ENCODE measurements around the gene CBX7. TPM values are rescaled to one million over a fixed set of nuclear protein-coding genes. Genes with fewer than 3 reads are reported as not detected.
A peak's percentile ranks its signal among the peaks of the same experiment; 100 is the strongest.

Gene CBX7
- total and polyA plus RNA-seq, 9 of the 15 experiments (the other 6 are each of a cell fraction or from before 2014, with no cell fraction given): 0.04 to 5.2 (median 2.8) TPM

DNA sequence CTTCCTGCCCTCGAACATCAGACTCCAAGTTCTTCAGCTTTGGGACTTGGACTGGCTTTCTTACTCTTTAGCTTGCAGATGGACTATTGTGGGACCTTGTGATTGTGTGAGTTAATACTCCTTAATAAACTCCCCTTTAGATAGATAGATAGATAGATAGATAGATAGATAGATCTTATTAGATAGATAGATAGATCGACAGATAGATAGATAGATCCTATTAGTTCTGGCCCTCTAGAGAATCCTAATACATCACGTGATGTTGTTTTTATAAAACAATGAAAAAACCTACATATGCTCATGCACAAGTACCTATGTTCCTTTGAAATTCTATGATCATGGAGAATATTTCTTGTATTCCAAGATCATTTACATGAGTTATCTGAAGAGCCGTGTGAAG, 31.5 kb downstream of the CBX7 start:
- Histone ChIP-seq H3K4me1 (replicated peaks in 1 of 2; ENCODE audit: control insufficient read depth in 2 of 2, insufficient read depth in 2 of 2, low read length in 2 of 2) (peaks cover 0 to 2% of the 10 kb centered on the region in 2 experiments; a peak in 2 of 5 replicates), H3K36me3 (ENCODE audit: control insufficient read depth, insufficient read depth, low read length) (no peaks in the 10 kb centered on the region), H4K20me1 (replicated peaks; ENCODE audit: control insufficient read depth, insufficient read depth, low read length) (no peaks in the 10 kb centered on the region), H3K9me1 (ENCODE audit: control insufficient read depth, insufficient read depth, low read length) (no peaks in the 10 kb centered on the region), H3K9ac (ENCODE audit: insufficient read depth in 1 of 2, low read depth in 2 of 2, low read length in 2 of 2) (no peak overlapping the region), H3K79me2 (ENCODE audit: control insufficient read depth, insufficient read depth, low read length) (no peaks in the 10 kb centered on the region), H3K9me3 (replicated peaks; ENCODE audit: control insufficient read depth, insufficient read depth, low read depth, low read length) (no peaks in the 10 kb centered on the region), H3K4me2 (ENCODE audit: insufficient read depth, low read length) (no peak overlapping the region), H3K27ac (ENCODE audit: extremely low read depth, low read depth, low read length) (no peak overlapping the region), H3K4me3 (no peak overlapping the region), H2AFZ (ENCODE audit: low read depth, low read length) (no peak overlapping the region), H3K27me3 (ENCODE audit: control insufficient read depth in 2 of 2, insufficient read depth in 2 of 2, low read length in 2 of 2) (no peaks in the 10 kb centered on the region)
- no peak for ATAC-seq
- in situ Hi-C loops (cut with MboI): no loop called here
- no peak for DNase-seq (ENCODE audit: extremely low read depth in 1 of 4, low spot score in 3 of 4)
- CTCF ChIA-PET (ENCODE audit: low intra/inter-chr PET ratio): interaction anchor here (1.1 to 1.9 kb wide), 2 partner anchors 148 to 353 kb away, joined by 3 to 6 read pairs; no protein-coding TSS in a partner anchor
- POLR2A ChIA-PET: no interaction called here
- FAIRE-seq: no peak
- TF ChIP-seq NCOR1 (IDR thresholded peaks at IDR 0.05) (no peak), GATAD2B (IDR thresholded peaks at IDR 0.05; ENCODE audit: borderline replicate concordance) (peak; percentile 86), DACH1 (IDR thresholded peaks at IDR 0.05; ENCODE audit: partially characterized antibody) (peak; percentile 97)
- TF ChIP-seq, protein P1, sequence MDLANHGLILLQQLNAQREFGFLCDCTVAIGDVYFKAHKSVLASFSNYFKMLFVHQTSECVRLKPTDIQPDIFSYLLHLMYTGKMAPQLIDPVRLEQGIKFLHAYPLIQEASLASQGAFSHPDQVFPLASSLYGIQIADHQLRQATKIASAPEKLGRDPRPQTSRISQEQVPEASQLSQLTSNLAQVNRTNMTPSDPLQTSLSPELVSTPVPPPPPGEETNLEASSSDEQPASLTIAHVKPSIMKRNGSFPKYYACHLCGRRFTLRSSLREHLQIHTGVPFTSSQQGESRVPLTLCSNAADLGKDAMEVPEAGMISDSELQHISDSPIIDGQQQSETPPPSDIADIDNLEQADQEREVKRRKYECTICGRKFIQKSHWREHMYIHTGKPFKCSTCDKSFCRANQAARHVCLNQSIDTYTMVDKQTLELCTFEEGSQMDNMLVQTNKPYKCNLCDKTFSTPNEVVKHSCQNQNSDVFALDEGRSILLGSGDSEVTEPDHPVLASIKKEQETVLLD (IDR thresholded peaks at IDR 0.05): peak; percentile 39; the same call in 1 of the 2 replicates
- TF ChIP-seq, protein P2, sequence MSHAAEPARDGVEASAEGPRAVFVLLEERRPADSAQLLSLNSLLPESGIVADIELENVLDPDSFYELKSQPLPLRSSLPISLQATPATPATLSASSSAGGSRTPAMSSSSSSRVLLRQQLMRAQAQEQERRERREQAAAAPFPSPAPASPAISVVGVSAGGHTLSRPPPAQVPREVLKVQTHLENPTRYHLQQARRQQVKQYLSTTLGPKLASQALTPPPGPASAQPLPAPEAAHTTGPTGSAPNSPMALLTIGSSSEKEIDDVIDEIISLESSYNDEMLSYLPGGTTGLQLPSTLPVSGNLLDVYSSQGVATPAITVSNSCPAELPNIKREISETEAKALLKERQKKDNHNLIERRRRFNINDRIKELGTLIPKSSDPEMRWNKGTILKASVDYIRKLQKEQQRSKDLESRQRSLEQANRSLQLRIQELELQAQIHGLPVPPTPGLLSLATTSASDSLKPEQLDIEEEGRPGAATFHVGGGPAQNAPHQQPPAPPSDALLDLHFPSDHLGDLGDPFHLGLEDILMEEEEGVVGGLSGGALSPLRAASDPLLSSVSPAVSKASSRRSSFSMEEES (CRISPR knock-in tag; IDR thresholded peaks at IDR 0.05): peak; percentile 83
- no TSS peak for BruUV-seq (replicated peaks)
- 21% methylated on average over 4 of the region's 4 CpGs for WGBS (ENCODE audit: insufficient coverage, low coverage, missing lambda C conversion rate)
- intact Hi-C loops (cut with micrococcal nuclease): loop anchor here (5.0 kb wide), 1 partner anchor 354 kb away; no protein-coding TSS in a partner anchor

Measured in K562 (cell line).